GM23248 (cell line): ENCODE measurements around the gene POP7.

Experiments
- EZH2 ChIP-seq: fragments of 200-600 bp; sonication (generic); IDR thresholded peaks from 2 replicates; pipeline ENCODE4 v1.6.1; 2018; ENCODE audit warnings: antibody characterized with exemption, mild to moderate bottlenecking; ENCODE audit not compliant: insufficient read depth, poor library complexity, severe bottlenecking
- EZH2phosphoT487 ChIP-seq: fragments of 200-600 bp; sonication (generic); IDR thresholded peaks from 2 replicates; pipeline ENCODE4 v1.6.1; 2018; ENCODE audit warnings: antibody characterized with exemption, moderate library complexity, mild to moderate bottlenecking, low read depth; ENCODE audit not compliant: insufficient read depth

- TF ChIP-seq EZH2 (no peak), EZH2phosphoT487 (no peak)
Observed at GRCh38 chr7:100711369-100711768, 5.4 kb downstream of the POP7 start.
